Neural cell (in vitro differentiated cells): ENCODE results near the gene GRK1. TPM values are rescaled to one million over a fixed set of nuclear protein-coding genes. Genes with fewer than 3 reads are reported as not detected.
"Not testable (repeated sequence)": the region's sequence is repeated elsewhere in the genome, so short reads cannot be mapped to it uniquely, and the experiment has no call there.

Source experiments
- H2AFZ ChIP-seq: fragments of 200-600, 300-800 bp; sonication (generic), shearing (Covaris generic); 2 replicates; pipeline ENCODE4 v1.6.0; 2014; ENCODE audit warnings: low read depth, mild to moderate bottlenecking, antibody characterized with exemption, low read length, moderate library complexity
- H3F3A ChIP-seq: fragments of 200-600 bp; shearing (Covaris generic); 2 replicates; pipeline ENCODE4 v1.6.1; 2016; ENCODE audit warnings: mild to moderate bottlenecking, moderate library complexity, mixed read lengths, antibody characterized with exemption, low read length; ENCODE audit not compliant: insufficient read depth, poor library complexity, severe bottlenecking
- H3K27ac ChIP-seq: fragments of 200-600, 300-800 bp; sonication (generic), shearing (Covaris generic); 2 replicates; pipeline ENCODE4 v1.5.1; 2014; ENCODE audit warnings: mild to moderate bottlenecking, low read length, moderate library complexity
- H3K27me3 ChIP-seq: fragments of 300-800, 200-600 bp; sonication (generic), shearing (Covaris generic); 2 replicates; pipeline ENCODE4 v1.6.0; 2014; ENCODE audit warnings: mild to moderate bottlenecking, low read depth, low read length, moderate library complexity; ENCODE audit not compliant: insufficient read depth
- H3K36me3 ChIP-seq: fragments of 300-800, 200-600 bp; sonication (generic), shearing (Covaris generic); 2 replicates; pipeline ENCODE4 v1.5.1; 2014; ENCODE audit warnings: mild to moderate bottlenecking, antibody characterized with exemption, low read length, moderate library complexity; ENCODE audit not compliant: insufficient read depth
- H3K4me2 ChIP-seq: fragments of 300-800, 200-600 bp; sonication (generic), shearing (Covaris generic); 2 replicates; pipeline ENCODE4 v1.6.0; 2014; ENCODE audit warnings: mild to moderate bottlenecking, low read length
- H3K4me3 ChIP-seq: fragments of 300-800, 200-600 bp; sonication (generic), shearing (Covaris generic); 2 replicates; pipeline ENCODE4 v1.5.1; 2014; ENCODE audit warnings: mild to moderate bottlenecking, low read length, moderate library complexity
- H3K79me2 ChIP-seq: fragments of 200-600 bp; shearing (Covaris generic); replicated peaks from 2 replicates; pipeline ENCODE4 v1.6.0; 2014; ENCODE audit warnings: mild to moderate bottlenecking, low read length, moderate library complexity; ENCODE audit not compliant: insufficient read depth
- H3K9ac ChIP-seq: fragments of 300-800, 200-600 bp; sonication (generic), shearing (Covaris generic); 2 replicates; pipeline ENCODE4 v1.6.1; 2016; ENCODE audit warnings: mild to moderate bottlenecking, low read length, mixed read lengths
- H3K9me2 ChIP-seq: fragments of 200-600 bp; shearing (Covaris generic); 2 replicates; pipeline ENCODE4 v1.6.1; 2016; ENCODE audit warnings: mild to moderate bottlenecking, low read length, mixed read lengths; ENCODE audit not compliant: insufficient read depth
- H3K9me3 ChIP-seq: fragments of 200-600, 300-800 bp; sonication (generic), shearing (Covaris generic); 2 replicates; pipeline ENCODE4 v1.6.1; 2016; ENCODE audit warnings: mild to moderate bottlenecking, mixed run types, low read length, moderate library complexity, mixed read lengths
- H4K20me1 ChIP-seq: fragments of 200-600 bp; shearing (Covaris generic); 2 replicates; pipeline ENCODE4 v1.6.1; 2016; ENCODE audit warnings: mild to moderate bottlenecking, mixed run types; ENCODE audit not compliant: insufficient read depth
- CTCF ChIP-seq: fragments of 450-650 bp; IDR thresholded peaks from 2 replicates; pipeline ENCODE4 v1.5.1; 2014; ENCODE audit warnings: antibody characterized with exemption, mild to moderate bottlenecking, moderate library complexity; ENCODE audit not compliant: poor library complexity, severe bottlenecking
- EP300 ChIP-seq: fragments of 450-650 bp; conservative IDR thresholded peaks from 2 replicates; pipeline ENCODE4 v1.6.1; 2014; ENCODE audit warnings: antibody characterized with exemption, mild to moderate bottlenecking, moderate library complexity; ENCODE audit not compliant: poor library complexity, severe bottlenecking
- EZH2 ChIP-seq: fragments of 200-600, 300-800 bp; shearing (Covaris generic), sonication (generic); IDR thresholded peaks from 2 replicates; pipeline ENCODE4 v1.6.1; 2014; ENCODE audit warnings: antibody characterized with exemption, low read length, borderline replicate concordance, mild to moderate bottlenecking; ENCODE audit not compliant: insufficient read depth, poor library complexity, severe bottlenecking
- MXI1 ChIP-seq: fragments of 450-650 bp; conservative IDR thresholded peaks from 2 replicates; pipeline ENCODE4 v1.6.1; 2014; ENCODE audit warnings: antibody characterized with exemption, mild to moderate bottlenecking; ENCODE audit not compliant: poor library complexity, severe bottlenecking
- POLR2AphosphoS5 ChIP-seq: IDR thresholded peaks from 2 replicates; pipeline ENCODE4 v1.6.1; 2012
- RAD21 ChIP-seq: fragments of 450-650 bp; conservative IDR thresholded peaks from 2 replicates; pipeline ENCODE4 v1.6.1; 2014; ENCODE audit warnings: antibody characterized with exemption, mild to moderate bottlenecking, moderate library complexity
- REST ChIP-seq: IDR thresholded peaks from 2 replicates; pipeline ENCODE4 v1.6.1; 2012; ENCODE audit warnings: borderline replicate concordance
- SMC3 ChIP-seq: fragments of 450-650 bp; conservative IDR thresholded peaks from 2 replicates; pipeline ENCODE4 v1.6.1; 2014; ENCODE audit warnings: antibody characterized with exemption, mild to moderate bottlenecking, moderate library complexity; ENCODE audit not compliant: poor library complexity
- TAF1 ChIP-seq: IDR thresholded peaks from 2 replicates; pipeline ENCODE4 v1.6.1; 2012; ENCODE audit warnings: low read depth
- polyA plus RNA-seq: library from polyadenylated mRNA; depleted of rRNA; stranded (reverse); fragments of >200 nt; gene quantifications from 2 replicates; pipeline ENCODE4 v1.2.3, GENCODE V29; 2014

GRK1 gene
- polyA plus RNA-seq, 1 donor from 2014 or later = 0.06 TPM

GRCh38 chr13:113620036-113620796, 46.8 kb upstream of the GRK1 start:
- TF ChIP-seq EZH2 (no peak), POLR2AphosphoS5 (no peak), MXI1 (no peak), CTCF (no peak), RAD21 (no peak), REST (no peak), SMC3 (no peak), TAF1 (no peak), EP300 (no peak)
- no peak overlapping the region for H3K4me2 ChIP-seq
- H3K4me3 ChIP-seq = no peak overlapping the region
- no peaks in the 10 kb centered on the region for H3K36me3 ChIP-seq
- no peaks in the 10 kb centered on the region for H3K9me2 ChIP-seq
- H3K9me3 ChIP-seq = no peaks in the 10 kb centered on the region
- H3K27ac ChIP-seq = no peak overlapping the region
- H2AFZ ChIP-seq = no peak overlapping the region
- H3K27me3 ChIP-seq = no peaks in the 10 kb centered on the region
- H3K9ac ChIP-seq = no peak overlapping the region
- H3F3A ChIP-seq = no peaks in the 10 kb centered on the region
- H3K79me2 ChIP-seq = no peaks in the 10 kb centered on the region
- H4K20me1 ChIP-seq = no peaks in the 10 kb centered on the region

- H3K27me3 ChIP-seq = no peaks in the 10 kb centered on the region
- H3K4me3 ChIP-seq = no peak overlapping the region
- H3K79me2 ChIP-seq = no peaks in the 10 kb centered on the region
- H3K9me3 ChIP-seq = no peaks in the 10 kb centered on the region
- no peak overlapping the region for H3K27ac ChIP-seq
- no peaks in the 10 kb centered on the region for H3K36me3 ChIP-seq
- H3K9ac ChIP-seq = no peak overlapping the region
- TF ChIP-seq TAF1 (no peak), RAD21 (no peak), MXI1 (no peak), CTCF (no peak), EZH2 (no peak), REST (no peak), EP300 (no peak), POLR2AphosphoS5 (no peak), SMC3 (no peak)
- no peaks in the 10 kb centered on the region for H3K9me2 ChIP-seq
- H4K20me1 ChIP-seq = no peaks in the 10 kb centered on the region
- no peaks in the 10 kb centered on the region for H3F3A ChIP-seq
- no peak overlapping the region for H3K4me2 ChIP-seq
- no peak overlapping the region for H2AFZ ChIP-seq
Measured at GRCh38 chr13:113621046-113621445, 46.0 kb upstream of the GRK1 start.

- not testable (repeated sequence) for H3K9ac ChIP-seq, H4K20me1 ChIP-seq, H3K79me2 ChIP-seq, H3K4me3 ChIP-seq, H3K27ac ChIP-seq, H3K36me3 ChIP-seq, H3K9me2 ChIP-seq, H2AFZ ChIP-seq, H3F3A ChIP-seq, H3K27me3 ChIP-seq, H3K9me3 ChIP-seq, H3K4me2 ChIP-seq
Measured at GRCh38 chr13:113621498-113621897, 45.5 kb upstream of the GRK1 start.
